Cerebellar nuclear complex (tissue), 1 donor: ENCODE results near the gene REEP6.
"Not testable (repeated sequence)": the region's sequence is repeated elsewhere in the genome, so short reads cannot be mapped to it uniquely, and the experiment has no call there.

Source experiments
- DNase-seq, 2 experiments: peaks; one replicate each; lab custom pipeline; 2025; lab: John Stamatoyannopoulos, UW

The REEP6 gene

DNA sequence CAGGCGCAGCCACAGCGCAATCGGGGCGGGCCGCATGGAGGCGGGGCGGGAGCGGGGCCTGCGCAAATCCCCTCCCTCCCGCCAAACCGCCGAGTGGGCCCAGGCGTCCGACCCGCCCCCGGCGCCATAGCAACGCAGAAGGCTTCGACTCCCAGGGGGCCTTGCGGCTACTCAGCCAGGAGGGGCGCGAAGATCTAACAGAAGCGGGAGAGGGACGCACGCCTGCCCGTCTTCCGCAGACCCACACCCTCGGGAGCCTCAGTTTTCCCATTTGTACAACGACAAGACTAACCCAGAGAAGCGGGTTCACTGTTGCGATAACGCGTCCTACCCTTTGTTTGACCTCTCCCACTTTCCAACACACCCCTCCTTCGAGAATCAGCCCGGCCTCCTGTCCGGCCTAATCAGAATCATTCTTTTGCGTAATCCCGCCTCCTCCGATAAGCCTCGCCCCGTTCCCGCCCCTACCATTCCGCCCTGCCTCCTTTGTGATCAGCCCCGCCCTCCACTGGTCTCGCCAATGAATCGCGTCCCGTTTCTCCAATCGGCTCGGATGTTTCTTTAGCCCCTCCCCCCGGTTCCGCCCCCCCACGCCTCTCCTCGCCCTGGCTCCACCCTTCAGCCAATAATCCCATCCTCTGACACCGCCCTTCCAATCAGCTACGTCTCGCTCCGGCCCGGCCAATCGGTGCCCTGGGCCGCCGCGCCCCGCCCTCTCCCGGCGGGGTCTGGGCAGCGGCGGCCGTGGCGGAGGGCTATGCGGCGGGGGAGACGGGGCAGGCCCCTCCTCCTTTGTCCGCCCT, 469 bp upstream of the REEP6 start, which contains the start of gene PCSK4:
Gene PCSK4, minus strand, starts transcription at position 40 of the 803 bp plus-strand sequence. Its CDS starts 4 bp downstream, at position 36.
- peak; percentile 96 to 99 for DNase-seq

DNA sequence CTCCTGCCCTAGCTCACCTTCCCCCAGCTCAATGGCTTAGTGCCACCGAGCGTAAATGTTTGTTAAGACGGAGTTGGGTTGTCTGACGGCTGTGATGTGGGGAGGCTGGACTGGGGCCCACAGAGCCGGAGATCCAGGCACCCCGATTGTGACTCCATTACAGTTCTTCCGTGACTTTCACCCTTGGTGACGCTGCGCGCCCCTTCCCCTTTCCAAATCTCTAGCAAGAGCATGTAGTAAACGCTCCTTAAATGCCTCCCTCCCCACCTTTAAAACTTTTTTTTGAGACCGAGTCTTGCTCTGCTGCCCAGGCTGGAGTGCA, 829 bp downstream of the REEP6 start:
- DNase-seq, result no peak

DNA sequence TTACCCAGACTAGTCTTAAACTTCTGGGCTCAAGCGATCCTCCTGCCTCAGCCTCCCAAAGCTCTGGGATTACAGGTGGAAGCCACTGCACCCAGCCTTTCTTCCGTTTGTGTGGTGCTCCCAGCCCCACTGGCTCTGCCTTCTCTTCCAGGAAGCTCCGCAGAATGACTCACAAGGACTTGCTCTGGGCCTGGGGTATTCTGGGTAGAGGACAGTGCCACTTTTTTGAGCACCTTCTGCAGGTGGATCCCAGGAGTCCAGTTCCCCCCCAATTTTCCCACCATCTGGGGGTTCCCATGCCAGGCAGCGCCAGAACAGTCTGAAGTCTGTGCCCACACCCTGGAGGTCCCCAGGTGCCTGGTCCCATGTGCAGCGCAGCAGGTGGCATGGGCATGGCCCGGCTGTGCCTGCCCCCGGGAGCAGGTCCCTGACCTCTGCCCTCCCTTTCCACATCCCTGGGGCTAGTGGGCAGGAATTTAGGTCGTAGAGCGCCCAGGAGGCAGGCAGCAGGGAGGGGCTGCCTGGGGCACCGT, 1.6 kb downstream of the REEP6 start:
- no peak for DNase-seq

DNA sequence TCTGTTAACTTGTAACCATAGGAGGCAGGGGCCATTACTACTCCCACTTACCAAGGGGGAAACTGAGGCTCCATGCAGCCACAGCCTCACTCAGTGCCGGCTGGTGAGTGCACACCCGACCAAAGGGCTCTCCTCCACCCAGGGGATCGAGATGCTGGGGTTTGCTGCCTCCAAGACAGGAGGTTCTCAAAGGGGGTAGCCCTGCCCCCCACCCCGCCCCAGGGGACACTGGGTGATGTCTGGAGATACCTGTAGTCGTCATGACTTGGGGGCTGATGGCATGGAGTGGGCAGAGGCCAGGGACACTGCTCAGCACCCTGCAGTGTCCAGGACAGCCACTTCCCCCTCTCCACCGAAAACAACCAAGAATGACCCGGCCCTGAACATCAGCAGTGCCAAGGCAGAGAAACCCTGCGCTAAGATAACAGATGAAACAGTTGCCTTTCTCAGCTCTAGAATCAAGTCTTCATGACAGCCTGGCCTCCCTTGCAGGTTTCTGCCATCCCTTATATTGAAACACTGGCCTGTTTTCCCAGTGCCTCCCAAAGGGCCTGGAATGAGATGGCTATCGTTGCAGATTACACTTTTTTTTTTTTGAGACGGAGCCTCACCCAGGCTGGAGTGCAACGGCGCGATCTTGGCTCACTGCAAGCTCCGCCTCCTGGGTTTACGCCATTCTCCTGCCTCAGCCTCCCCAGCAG, 3.3 kb downstream of the REEP6 start:
- no peak for DNase-seq

DNA sequence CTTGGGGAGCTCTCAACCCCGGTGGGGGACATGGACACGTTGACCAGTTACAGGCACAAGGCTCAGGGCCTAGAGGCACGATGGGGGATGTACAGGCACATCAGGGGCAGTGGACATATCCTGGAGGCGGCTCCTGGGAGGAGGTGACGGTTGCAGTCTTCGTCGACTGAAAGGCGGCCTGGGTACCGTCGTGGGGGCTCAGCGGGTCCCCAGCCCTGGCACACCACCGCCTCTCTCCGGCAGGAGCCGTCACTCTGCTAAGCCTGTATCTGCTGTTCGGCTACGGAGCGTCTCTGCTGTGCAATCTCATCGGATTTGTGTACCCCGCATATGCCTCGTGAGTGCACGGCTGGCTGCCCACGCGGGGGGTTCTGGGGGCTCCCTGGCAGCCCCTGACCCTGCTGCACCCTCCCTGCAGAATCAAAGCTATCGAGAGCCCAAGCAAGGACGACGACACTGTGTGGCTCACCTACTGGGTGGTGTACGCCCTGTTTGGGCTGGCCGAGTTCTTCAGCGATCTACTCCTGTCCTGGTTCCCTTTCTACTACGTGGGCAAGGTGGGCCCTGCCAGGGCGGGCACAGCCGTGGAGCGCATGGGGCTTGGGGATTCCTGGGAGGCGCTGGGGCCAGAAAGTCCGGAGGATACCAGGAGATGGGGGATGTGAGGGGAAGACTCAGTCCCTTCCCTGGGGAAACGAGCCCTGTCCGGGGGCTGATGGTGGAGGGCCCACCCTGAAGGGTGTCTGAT, 4.2 kb downstream of the REEP6 start:
- DNase-seq, result no peak

DNA sequence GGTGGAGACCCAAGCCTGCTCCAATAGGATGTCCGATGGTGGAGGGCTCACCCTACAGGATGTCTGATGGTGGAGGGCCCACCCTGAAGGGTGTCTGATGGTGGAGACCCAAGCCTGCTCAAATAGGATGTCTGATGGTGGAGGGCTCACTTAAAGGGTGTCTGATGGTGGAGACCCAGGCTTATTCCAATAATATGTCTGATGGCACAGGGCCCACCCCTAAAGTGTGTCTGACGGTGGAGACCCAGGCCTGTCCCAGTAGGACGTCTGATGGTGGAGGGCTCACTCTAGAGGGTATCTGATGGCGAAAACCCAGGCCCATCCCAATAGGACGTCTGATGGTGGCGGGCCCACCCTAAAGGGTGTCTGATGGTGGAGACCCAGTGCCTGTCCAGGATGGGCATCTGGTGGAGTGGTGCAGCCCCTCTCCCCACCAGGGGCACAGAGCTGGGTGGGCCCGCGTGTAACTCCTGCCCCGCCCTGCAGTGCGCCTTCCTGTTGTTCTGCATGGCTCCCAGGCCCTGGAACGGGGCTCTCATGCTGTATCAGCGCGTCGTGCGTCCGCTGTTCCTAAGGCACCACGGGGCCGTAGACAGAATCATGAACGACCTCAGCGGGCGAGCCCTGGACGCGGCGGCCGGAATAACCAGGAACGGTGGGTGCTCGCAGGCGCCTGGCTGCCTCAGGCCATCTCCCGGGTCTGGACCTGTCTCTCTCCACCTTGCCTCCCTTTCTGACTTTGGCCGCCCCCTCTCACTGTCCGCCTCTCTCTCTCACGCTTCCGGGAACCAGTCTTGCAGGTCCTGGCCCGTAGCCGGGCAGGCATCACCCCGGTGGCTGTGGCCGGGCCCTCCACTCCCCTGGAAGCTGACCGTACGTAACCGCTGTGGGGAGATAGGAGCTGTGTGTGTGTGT, 5.1 kb downstream of the REEP6 start:
- no peak for DNase-seq

DNA sequence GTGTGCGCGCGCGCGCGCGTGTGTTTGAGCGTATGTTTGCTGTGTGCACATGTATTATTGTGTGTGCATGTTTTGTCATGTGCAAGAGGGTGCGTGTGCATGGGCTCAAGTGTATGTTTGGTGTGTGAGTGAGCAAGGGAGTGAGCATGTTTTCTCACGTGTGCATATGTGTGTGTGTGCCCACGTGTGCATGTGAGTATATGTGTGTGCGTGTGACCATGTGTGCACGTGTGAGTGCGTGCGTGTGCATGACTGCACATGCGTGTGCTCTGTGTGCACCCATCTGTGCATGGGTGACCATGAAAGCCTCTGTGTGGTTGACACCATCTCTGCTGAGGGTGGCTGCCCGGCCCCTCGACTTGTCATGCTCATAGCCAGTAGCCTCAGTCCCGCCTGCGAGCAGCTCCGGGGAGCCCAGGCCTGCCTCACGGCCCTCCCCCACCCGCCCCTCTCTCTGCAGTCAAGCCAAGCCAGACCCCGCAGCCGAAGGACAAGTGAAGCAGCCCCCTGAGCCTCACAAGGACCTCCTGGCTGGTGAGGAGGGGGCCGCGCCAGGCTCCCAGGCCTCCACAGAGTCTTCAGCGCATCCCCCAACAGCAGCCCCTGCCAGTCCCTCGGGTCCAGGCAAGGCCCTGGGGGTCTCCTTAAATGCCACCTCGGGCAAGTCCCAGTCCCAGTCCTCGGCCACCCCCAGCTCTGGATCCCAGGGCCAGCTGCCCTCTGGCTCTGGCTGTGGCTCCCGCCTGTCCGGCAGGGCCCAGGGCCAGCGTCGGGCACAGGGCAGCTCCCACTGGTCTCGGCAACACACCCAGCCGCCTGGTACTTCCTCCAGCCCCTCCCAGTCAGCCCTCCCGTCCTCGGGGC, 6.0 kb downstream of the REEP6 start:
- DNase-seq, result no peak

DNA sequence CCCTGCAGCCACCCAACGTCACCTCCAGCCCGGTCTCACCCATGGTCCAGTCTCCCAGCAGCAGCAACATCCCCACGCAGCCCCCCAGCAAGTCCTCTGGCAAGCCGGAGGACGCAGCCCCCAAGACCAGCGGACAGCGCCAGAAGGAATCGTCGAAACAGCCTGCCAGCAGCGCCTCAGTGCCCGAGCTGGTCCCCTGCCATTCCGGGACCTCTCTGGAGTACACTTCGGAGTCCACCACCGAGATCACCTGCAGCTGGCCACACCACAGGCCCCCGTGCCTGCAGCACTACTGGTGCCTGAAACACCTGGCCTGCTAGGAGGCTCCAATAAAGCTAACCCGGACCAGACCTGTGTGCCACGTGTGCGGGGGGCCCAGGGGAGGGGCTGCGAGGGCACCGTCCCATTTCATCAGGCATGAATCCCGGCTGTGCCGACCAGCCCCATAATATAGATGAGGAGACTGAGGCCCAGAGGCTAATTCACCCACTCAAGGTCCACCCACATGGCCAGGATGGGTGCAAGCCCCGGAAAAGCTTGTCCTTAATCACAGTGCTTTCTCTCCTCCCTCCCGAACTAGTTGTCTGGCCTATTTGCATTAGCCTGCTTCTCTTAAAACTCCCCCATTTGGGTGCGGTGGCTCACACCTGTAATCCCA, 6.7 kb downstream of the REEP6 start:
- no peak for DNase-seq

DNA sequence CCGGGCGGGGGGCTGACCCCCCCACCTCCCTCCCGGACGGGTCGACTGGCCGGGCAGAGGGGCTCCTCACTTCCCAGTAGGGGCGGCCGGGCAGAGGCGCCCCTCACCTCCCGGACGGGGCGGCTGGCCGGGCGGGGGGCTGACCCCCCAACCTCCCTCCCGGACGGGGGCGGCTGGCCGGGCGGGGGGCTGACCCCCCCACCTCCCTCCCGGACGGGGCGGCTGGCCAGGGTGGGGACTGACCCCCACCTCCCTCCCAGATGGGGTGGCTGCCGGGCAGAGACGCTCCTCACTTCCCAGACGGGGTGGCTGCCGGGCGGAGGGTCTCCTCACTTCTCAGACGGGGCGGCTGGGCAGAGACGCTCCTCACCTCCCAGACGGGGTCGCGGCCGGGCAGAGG, 8.2 kb downstream of the REEP6 start:
- DNase-seq, result not testable (repeated sequence)

DNA sequence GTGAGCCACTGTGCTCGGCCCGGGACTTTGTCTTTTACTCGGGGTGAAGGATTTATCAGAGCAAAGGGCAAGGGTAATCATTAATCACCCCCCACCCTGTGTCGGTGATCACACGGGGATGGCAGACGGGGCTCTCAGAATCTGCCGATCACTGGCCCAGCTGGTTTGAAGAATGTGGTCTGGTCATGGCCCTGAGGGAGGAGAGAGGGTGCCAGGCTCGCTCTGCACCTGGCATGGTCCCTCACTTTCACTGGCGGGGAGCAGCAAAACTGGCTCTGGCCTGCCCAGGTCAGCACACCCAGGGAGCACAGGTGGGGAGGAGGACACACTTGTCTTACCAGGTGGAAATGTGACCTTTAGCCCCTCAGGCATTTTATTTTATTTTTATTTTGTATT, 10.2 kb downstream of the REEP6 start:
- DNase-seq, result no peak

DNA sequence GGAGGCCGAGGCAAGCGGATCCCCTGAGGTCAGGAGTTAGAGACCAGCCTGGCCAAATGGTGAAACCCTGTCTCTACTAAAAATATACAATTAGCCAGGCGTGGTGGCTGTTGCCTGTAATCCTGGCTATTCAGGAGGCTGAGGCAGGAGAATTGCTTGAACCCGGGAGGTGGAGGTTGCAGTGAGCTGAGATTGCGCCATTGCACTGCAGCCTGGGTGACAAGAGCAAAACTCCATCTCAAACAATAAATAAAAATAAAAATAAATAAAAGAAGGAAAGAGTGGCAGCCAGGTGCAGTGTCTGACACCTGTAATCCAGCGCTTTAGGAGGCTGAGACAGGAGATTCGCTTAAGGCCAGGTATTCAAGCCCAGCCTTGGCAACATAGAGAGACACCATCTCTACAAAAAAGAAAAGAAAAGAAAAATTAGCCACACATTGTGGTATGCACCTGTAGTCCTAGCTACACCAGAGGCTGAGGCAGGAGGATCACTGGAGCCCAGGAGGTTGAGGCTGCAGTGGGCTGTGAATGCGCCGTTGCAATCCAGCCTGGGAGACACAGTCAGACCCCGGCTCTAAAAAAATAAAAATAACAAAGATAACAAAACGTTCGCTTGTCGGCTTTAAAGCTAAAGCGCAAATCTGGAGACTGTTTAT, 11.6 kb downstream of the REEP6 start:
- no peak for DNase-seq

DNA sequence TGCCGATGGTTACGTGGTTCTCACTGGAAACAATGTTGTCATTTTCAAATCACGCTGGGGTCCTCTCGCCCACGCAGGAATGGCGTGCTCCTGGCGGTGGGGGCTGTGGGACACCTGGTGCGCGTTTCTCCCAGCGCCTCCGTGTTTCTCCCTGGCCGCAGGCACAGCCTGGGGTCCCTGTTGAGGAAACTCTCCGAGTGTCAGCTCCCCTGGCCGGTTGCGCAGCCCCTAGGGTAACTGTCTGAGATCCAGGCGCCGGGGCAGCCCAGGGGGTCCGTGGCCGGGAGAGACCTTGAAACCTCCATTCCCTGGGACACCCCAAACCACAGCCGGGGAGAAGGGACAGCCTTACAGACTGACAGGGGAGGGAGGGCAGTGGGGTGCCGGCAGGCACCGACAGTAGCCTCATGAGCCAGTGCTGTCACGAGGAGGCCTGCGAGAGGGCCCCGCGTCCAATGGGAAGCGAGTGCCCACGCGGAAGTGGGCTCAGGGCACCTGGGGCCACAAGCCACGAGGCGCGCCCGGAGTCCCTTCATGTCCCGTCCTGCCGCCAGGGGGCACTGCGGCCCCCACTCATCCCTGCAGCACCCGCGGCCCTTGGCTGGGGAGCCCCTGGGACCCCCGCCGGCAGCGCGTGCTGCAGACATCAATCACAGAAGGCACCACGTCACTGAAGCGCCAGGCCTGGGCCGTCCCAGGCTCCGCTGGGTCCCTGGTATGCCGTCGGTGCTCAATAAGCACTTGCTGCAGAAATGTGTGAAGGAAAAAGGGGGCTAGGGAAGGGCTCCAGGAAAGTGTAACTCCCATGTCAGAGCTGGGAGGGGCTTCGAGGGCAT, 12.3 kb downstream of the REEP6 start:
- no peak for DNase-seq

DNA sequence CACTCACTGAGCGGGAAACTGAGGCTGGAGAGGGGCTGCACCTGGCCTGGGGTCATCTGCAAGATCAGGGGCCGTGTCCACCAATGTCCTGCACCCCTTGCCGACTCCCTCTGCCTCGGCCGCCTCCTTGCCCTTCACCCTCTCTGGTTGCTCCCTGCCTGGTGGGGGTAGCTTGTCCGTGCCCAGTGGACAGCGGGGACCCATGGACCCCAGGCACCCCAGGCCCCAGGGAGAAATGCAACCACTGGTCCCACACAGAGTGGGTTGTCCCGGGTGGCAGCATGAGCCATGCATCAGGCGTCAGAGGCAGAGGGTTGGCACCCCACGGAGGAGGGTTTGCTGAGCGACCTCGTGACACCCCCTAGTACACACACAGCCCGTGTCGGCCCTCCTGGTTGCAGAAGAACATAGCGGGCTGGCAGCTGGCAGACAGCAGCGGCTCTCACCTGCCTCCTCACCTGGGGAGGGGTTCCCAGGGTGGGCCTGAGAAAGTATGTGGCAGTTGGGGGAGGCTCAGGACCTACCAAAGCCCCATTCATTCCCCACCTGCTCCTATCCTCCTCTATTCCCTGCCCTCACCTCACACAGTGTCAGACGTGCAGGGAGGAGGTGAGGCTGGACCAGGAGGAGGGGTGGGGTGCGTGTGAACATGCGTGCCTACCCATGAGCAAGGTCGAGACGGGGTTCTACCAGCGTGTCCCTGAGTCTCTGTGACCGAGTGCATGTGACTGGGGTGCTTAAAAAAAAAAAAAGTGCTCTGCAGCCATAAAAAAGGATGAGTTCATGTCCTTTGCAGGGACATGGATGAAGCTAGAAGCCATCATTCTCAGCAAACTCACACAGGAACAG, 13.2 kb downstream of the REEP6 start:
- no peak for DNase-seq

DNA sequence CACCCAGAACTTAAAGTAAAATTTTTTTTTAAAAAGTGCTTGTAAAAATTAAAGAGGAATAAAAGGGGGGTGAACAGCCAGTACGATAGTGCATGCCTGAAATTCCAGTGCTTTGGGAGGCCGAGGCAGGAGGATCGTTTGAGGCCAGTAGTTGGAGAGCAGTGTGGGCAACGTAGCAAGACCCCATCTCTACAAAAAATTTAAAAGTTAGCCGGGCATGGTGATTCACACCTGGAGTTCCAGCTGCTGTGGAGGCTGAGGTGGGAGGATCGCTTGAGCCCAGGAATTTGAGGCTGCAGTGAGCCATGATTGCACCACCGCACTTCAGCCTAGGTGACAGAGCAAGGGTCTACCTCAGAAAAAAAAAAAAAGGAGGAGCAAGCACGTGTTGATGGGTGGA, 14.0 kb downstream of the REEP6 start:
- no peak for DNase-seq

DNA sequence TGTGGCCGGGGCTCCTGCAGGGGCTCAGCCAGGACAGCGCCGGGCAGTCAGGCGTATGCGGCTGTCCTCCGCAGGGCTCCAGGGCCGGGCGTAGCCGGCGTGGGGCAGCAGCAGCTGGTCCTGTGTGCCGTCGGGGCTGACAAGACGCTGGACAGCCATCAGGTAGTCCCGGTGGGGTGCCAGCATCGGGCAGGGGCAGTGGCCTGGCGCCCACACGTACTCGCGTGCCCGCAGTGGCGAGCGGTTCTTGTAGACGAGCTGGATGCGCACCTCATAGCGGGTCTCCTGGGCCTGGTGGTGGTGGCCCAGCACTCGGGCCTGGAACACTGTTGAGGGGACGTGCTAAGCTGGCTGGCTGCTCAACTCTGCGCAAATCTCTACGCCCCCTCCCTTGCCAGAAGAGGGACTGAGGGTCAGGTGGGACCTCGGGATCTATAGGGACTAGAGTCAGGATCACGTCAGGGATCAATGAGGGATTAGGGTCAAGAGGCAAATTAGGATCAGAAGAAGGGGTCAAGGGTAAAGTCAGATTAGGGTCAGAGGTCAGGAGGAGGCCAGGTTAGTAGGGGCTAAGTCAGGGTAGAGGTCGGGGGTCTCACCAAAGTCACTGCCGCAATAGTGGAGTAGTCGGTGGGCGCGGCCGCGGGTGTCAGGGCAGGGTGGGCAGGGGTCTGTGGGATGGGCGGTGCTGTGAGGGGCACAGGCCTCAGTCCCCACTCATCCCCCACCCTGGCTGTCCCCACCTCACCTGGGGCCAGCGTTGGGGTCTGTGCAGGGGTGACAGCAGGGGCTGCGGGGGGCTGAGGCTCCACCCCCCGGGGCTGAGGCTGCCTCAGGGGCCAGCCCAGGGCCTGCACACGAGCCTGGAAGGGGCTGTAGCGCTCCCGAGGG, 15.3 kb downstream of the REEP6 start:
- DNase-seq, result no peak

DNA sequence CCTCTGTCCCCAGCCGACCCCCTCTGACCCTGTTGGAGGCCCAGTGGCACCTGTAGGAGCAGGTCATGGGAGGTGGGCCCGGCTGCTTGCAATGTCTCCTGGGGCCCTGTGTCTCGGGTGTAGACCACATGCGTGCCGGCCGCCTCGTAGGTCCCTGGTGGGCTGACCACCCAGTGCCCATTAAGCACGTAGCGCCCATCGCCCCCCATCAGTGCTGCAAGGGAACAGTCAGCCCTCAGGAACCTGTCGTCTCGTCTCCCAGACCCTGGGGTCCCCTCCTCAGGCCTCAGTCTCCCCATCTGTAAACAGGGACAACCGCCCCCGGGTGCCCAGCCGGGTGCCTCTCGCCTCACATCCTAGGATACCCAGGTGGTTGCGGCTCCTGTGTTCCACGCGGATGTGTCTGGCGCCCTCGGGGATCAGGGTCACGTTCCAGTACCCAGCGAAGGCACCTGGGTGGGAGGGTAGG, 16.2 kb downstream of the REEP6 start:
- DNase-seq, result no peak
